ENCODE results near the gene SPATS2. TPM values are rescaled to one million over a fixed set of nuclear protein-coding genes. Genes with fewer than 3 reads are reported as not detected.

SPATS2 gene
- total and polyA plus RNA-seq, 2 of the 4 experiments (the other 2 are of a cell fraction), result 50.6 to 63.3 TPM

GRCh38 chr12:49346659-49347310 lies 20.5 kb upstream of the SPATS2 start, which contains the start of gene DNAJC22:
DNAJC22 (plus strand) TSS chr12:49346888; CDS start chr12:49348873, 1,985 bp downstream.
- H3K4me3 ChIP-seq (ENCODE audit: insufficient read depth, low read depth, low read length), result peak within 1 kb of the TSS; percentile 2; the same call in 1 of the 2 replicates
- H3K18ac ChIP-seq (ENCODE audit: low read depth, low read length), result no peak within 1 kb of the TSS
- H3K14ac ChIP-seq (replicated peaks; ENCODE audit: low read depth, low read length), result no peak within 1 kb of the TSS; the same call in 1 of the 2 replicates
- DNase-seq (no peak), ATAC-seq (ENCODE audit: low read depth) (no peak)
- H3K4me1 ChIP-seq (ENCODE audit: control insufficient read depth, insufficient read depth, low read length), result peaks cover 20% of the 10 kb centered on the region
- peak within 1 kb of the TSS; percentile 92 for H2AFZ ChIP-seq (replicated peaks; ENCODE audit: low read length, poor library complexity)
- 3% methylated on average over 22 of the region's 47 CpGs; no CpG with 5 or more reads in 1 of the 2 experiments for WGBS, 2 experiments (ENCODE audit: extremely low coverage in 2 of 2, insufficient read length in 1 of 2)
- in situ Hi-C loops (cut with MboI; ENCODE audit: low sequenced_read_pairs) (no loop called here), intact Hi-C loops (cut with micrococcal nuclease) (no loop called here), dilution Hi-C loops (cut with HindIII; ENCODE audit: low sequenced_read_pairs, unreplicated experiment) (no loop called here)
- TF ChIP-seq NFE2L2 (IDR thresholded peaks at IDR 0.05; ENCODE audit: low read depth, low read length) (no peak), BHLHE40 (IDR thresholded peaks at IDR 0.05; ENCODE audit: low read depth, low read length) (no peak), USF2 (IDR thresholded peaks at IDR 0.05; ENCODE audit: low read depth, low read length) (no peak)
- H3K9ac ChIP-seq (ENCODE audit: low read depth, low read length), result no peak within 1 kb of the TSS
- peaks cover 50% of the 10 kb centered on the region for H3K27me3 ChIP-seq (ENCODE audit: control insufficient read depth, insufficient read depth, low read length)
- no peak within 1 kb of the TSS; a peak in 2 of 4 replicates for H4K8ac ChIP-seq (ENCODE audit: low read depth in 2 of 2, low read length in 2 of 2)
- H2BK15ac ChIP-seq (ENCODE audit: low read depth, low read length), result no peak within 1 kb of the TSS; the same call in 2 of the 3 replicates
- no TSS peak for BruUV-seq (replicated peaks)
- H4K5ac ChIP-seq (ENCODE audit: low read depth, low read length), result no peak within 1 kb of the TSS
- H3K56ac ChIP-seq (ENCODE audit: extremely low read depth, insufficient read depth, low read length), result no peak within 1 kb of the TSS
- peaks cover 5 to 17% of the 10 kb centered on the region in 2 experiments; a peak in 2 of 4 replicates for H3K79me1 ChIP-seq (ENCODE audit: low read depth in 1 of 2, low read length in 2 of 2)
- H2BK20ac ChIP-seq (ENCODE audit: low read depth, low read length), result 0 out of 2 replicates have a peak within 1 kb of the TSS, but pooled peaks have one; percentile 43
- H3K27ac ChIP-seq (ENCODE audit: insufficient read depth, low read length), result no peak within 1 kb of the TSS
- peak within 1 kb of the TSS; percentile 75 for H3K4ac ChIP-seq (ENCODE audit: low read depth, low read length)
- no peak within 1 kb of the TSS for H2BK120ac ChIP-seq (ENCODE audit: low read depth, low read length)
- peak within 1 kb of the TSS; percentile 36; the same call in 1 of the 2 replicates for H2AK5ac ChIP-seq (ENCODE audit: low read depth, low read length)
- 0 out of 2 replicates have a peak, but pooled peaks cover 5% of the 10 kb centered on the region for H4K20me1 ChIP-seq (ENCODE audit: insufficient read depth, low read length)
- H3K9me3 ChIP-seq (ENCODE audit: control insufficient read depth, insufficient read depth, low read length), result no peaks in the 10 kb centered on the region
- no peaks in the 10 kb centered on the region for H3K36me3 ChIP-seq (ENCODE audit: control insufficient read depth, insufficient read depth, low read length)
- no peak within 1 kb of the TSS for H4K91ac ChIP-seq (ENCODE audit: insufficient read depth, low read depth, low read length)
- CTCF ChIA-PET, result interaction anchor here (0.7 to 2.7 kb wide), 10 partner anchors 8 to 365 kb away, joined by 3 to 19 read pairs (median 6); partner anchors contain the start of genes C1QL4, SPATS2 and TROAP
- no peak within 1 kb of the TSS for H2BK5ac ChIP-seq (ENCODE audit: low read depth, low read length, poor library complexity, severe bottlenecking)
- H2AK9ac ChIP-seq (replicated peaks; ENCODE audit: low read depth, low read length, poor library complexity), result peak within 1 kb of the TSS; percentile 71
- no peak within 1 kb of the TSS for H3K23ac ChIP-seq (ENCODE audit: low read depth, low read length)
- peaks cover 8% of the 10 kb centered on the region; the same call in 1 of the 2 replicates for H3K9me1 ChIP-seq (ENCODE audit: insufficient read depth, low read length)
- POLR2A ChIA-PET (ENCODE audit: unreplicated experiment), result no interaction called here
- peak within 1 kb of the TSS; percentile 87 for H3K4me2 ChIP-seq (ENCODE audit: low read depth, low read length)

Measured in IMR-90 (cell line).